Measurements from ENCODE around the gene FGD4.

Gene FGD4

GRCh38 chr12:32478858-32479725, 79.7 kb downstream of the FGD4 start:
- Histone ChIP-seq H2BK12ac (ENCODE audit: low read length in 2 of 2) (no peak overlapping the region), H3K79me1 (replicated peaks; ENCODE audit: low read length, poor library complexity, severe bottlenecking) (peaks cover 2% of the 10 kb centered on the region), H4K8ac (ENCODE audit: low read length) (no peak overlapping the region), H2BK120ac (ENCODE audit: low read depth, low read length) (no peak overlapping the region), H3K27ac (ENCODE audit: low read length, poor library complexity, severe bottlenecking) (peak overlapping the region; percentile 77), H2AFZ (ENCODE audit: low read depth, low read length) (no peak overlapping the region), H3K4me3 (ENCODE audit: insufficient read depth in 1 of 2, low read depth in 1 of 2, low read length in 2 of 2) (no peak overlapping the region), H3K9ac (ENCODE audit: low read length) (no peak overlapping the region), H3K18ac (ENCODE audit: low read depth in 1 of 2, low read length in 2 of 2) (no peak overlapping the region), H3K36me3 (ENCODE audit: control insufficient read depth in 1 of 2, insufficient read depth in 2 of 2, low read depth in 1 of 2, low read length in 2 of 2) (no peaks in the 10 kb centered on the region), H3K9me3 (ENCODE audit: control insufficient read depth, low read length) (no peaks in the 10 kb centered on the region), H2BK5ac (ENCODE audit: low read depth, low read length, poor library complexity, severe bottlenecking) (no peak overlapping the region), H3K27me3 (ENCODE audit: control insufficient read depth in 1 of 2, insufficient read depth in 1 of 2, low read length in 2 of 2) (no peaks in the 10 kb centered on the region), H3K23ac (ENCODE audit: low read length in 2 of 2) (no peak overlapping the region), H3K4me2 (ENCODE audit: low read length, poor library complexity, severe bottlenecking) (no peak overlapping the region), H3K14ac (ENCODE audit: low read length in 2 of 2) (no peak overlapping the region), H2BK15ac (ENCODE audit: low read depth, poor library complexity, severe bottlenecking) (no peak overlapping the region), H2AK5ac (ENCODE audit: low read length, severe bottlenecking) (no peak overlapping the region), H3K4ac (ENCODE audit: low read depth in 1 of 2, low read length in 2 of 2) (no peak overlapping the region), H4K91ac (ENCODE audit: low read length) (no peak overlapping the region), H3K4me1 (ENCODE audit: control insufficient read depth, insufficient read depth, low read depth, low read length) (peaks cover 8% of the 10 kb centered on the region)
- 100% methylated on average over 1 of the region's 5 CpGs for WGBS
- DNase-seq, result no peak

- H3K14ac ChIP-seq (ENCODE audit: low read length in 2 of 2), result no peak overlapping the region
- WGBS, result 93% methylated on average over 2 of the region's 3 CpGs
- peaks cover 2% of the 10 kb centered on the region for H3K79me1 ChIP-seq (replicated peaks; ENCODE audit: low read length, poor library complexity, severe bottlenecking)
- H3K18ac ChIP-seq (ENCODE audit: low read depth in 1 of 2, low read length in 2 of 2), result no peak overlapping the region
- H2AK5ac ChIP-seq (ENCODE audit: low read length, severe bottlenecking), result no peak overlapping the region
- H3K4me3 ChIP-seq (ENCODE audit: insufficient read depth in 1 of 2, low read depth in 1 of 2, low read length in 2 of 2), result no peak overlapping the region
- no peaks in the 10 kb centered on the region for H3K36me3 ChIP-seq (ENCODE audit: control insufficient read depth in 1 of 2, insufficient read depth in 2 of 2, low read depth in 1 of 2, low read length in 2 of 2)
- H2BK15ac ChIP-seq (ENCODE audit: low read depth, poor library complexity, severe bottlenecking), result no peak overlapping the region
- H4K91ac ChIP-seq (ENCODE audit: low read length), result no peak overlapping the region
- no peak overlapping the region for H2BK5ac ChIP-seq (ENCODE audit: low read depth, low read length, poor library complexity, severe bottlenecking)
- no peak overlapping the region for H2AFZ ChIP-seq (ENCODE audit: low read depth, low read length)
- no peak overlapping the region for H3K23ac ChIP-seq (ENCODE audit: low read length in 2 of 2)
- H3K27ac ChIP-seq (ENCODE audit: low read length, poor library complexity, severe bottlenecking), result no peak overlapping the region
- H3K9ac ChIP-seq (ENCODE audit: low read length), result no peak overlapping the region
- H3K27me3 ChIP-seq (ENCODE audit: control insufficient read depth in 1 of 2, insufficient read depth in 1 of 2, low read length in 2 of 2), result no peaks in the 10 kb centered on the region
- H3K9me3 ChIP-seq (ENCODE audit: control insufficient read depth, low read length), result no peaks in the 10 kb centered on the region
- peaks cover 8% of the 10 kb centered on the region for H3K4me1 ChIP-seq (ENCODE audit: control insufficient read depth, insufficient read depth, low read depth, low read length)
- no peak for DNase-seq
- H2BK12ac ChIP-seq (ENCODE audit: low read length in 2 of 2), result no peak overlapping the region
- no peak overlapping the region for H3K4me2 ChIP-seq (ENCODE audit: low read length, poor library complexity, severe bottlenecking)
- H4K8ac ChIP-seq (ENCODE audit: low read length), result no peak overlapping the region
- no peak overlapping the region for H3K4ac ChIP-seq (ENCODE audit: low read depth in 1 of 2, low read length in 2 of 2)
- no peak overlapping the region for H2BK120ac ChIP-seq (ENCODE audit: low read depth, low read length)
Measured at GRCh38 chr12:32482226-32482625, 82.9 kb downstream of the FGD4 start.

GRCh38 chr12:32483499-32483898, 84.1 kb downstream of the FGD4 start:
- Histone ChIP-seq H4K8ac (ENCODE audit: low read length) (no peak overlapping the region), H3K14ac (ENCODE audit: low read length in 2 of 2) (no peak overlapping the region), H3K27ac (ENCODE audit: low read length, poor library complexity, severe bottlenecking) (no peak overlapping the region), H2AFZ (ENCODE audit: low read depth, low read length) (no peak overlapping the region), H3K4me3 (ENCODE audit: insufficient read depth in 1 of 2, low read depth in 1 of 2, low read length in 2 of 2) (no peak overlapping the region), H3K23ac (ENCODE audit: low read length in 2 of 2) (no peak overlapping the region), H2BK120ac (ENCODE audit: low read depth, low read length) (no peak overlapping the region), H2BK15ac (ENCODE audit: low read depth, poor library complexity, severe bottlenecking) (no peak overlapping the region), H3K4me2 (ENCODE audit: low read length, poor library complexity, severe bottlenecking) (no peak overlapping the region), H3K27me3 (ENCODE audit: control insufficient read depth in 1 of 2, insufficient read depth in 1 of 2, low read length in 2 of 2) (no peaks in the 10 kb centered on the region), H3K4ac (ENCODE audit: low read depth in 1 of 2, low read length in 2 of 2) (peak overlapping the region in 1 of 2 experiments; percentile 69), H3K4me1 (ENCODE audit: control insufficient read depth, insufficient read depth, low read depth, low read length) (peaks cover 4% of the 10 kb centered on the region), H2BK5ac (ENCODE audit: low read depth, low read length, poor library complexity, severe bottlenecking) (no peak overlapping the region), H3K79me1 (replicated peaks; ENCODE audit: low read length, poor library complexity, severe bottlenecking) (peaks cover 2% of the 10 kb centered on the region), H2AK5ac (ENCODE audit: low read length, severe bottlenecking) (no peak overlapping the region), H3K36me3 (ENCODE audit: control insufficient read depth in 1 of 2, insufficient read depth in 2 of 2, low read depth in 1 of 2, low read length in 2 of 2) (no peaks in the 10 kb centered on the region), H3K18ac (ENCODE audit: low read depth in 1 of 2, low read length in 2 of 2) (peak overlapping the region in 1 of 2 experiments; percentile 62), H4K91ac (ENCODE audit: low read length) (no peak overlapping the region), H2BK12ac (ENCODE audit: low read length in 2 of 2) (no peak overlapping the region), H3K9ac (ENCODE audit: low read length) (no peak overlapping the region), H3K9me3 (ENCODE audit: control insufficient read depth, low read length) (no peaks in the 10 kb centered on the region)
- DNase-seq, result peak; percentile 24

- no peak overlapping the region for H2BK12ac ChIP-seq (ENCODE audit: low read length in 2 of 2)
- peaks cover 4% of the 10 kb centered on the region for H3K4me1 ChIP-seq (ENCODE audit: control insufficient read depth, insufficient read depth, low read depth, low read length)
- no peak overlapping the region for H2BK120ac ChIP-seq (ENCODE audit: low read depth, low read length)
Measured at GRCh38 chr12:32483993-32484392, 84.6 kb downstream of the FGD4 start.

More at GRCh38 chr12:32483993-32484392, 84.6 kb downstream of the FGD4 start:
- Histone ChIP-seq H4K8ac (ENCODE audit: low read length) (no peak overlapping the region), H4K91ac (ENCODE audit: low read length) (no peak overlapping the region), H3K4me2 (ENCODE audit: low read length, poor library complexity, severe bottlenecking) (no peak overlapping the region), H2BK15ac (ENCODE audit: low read depth, poor library complexity, severe bottlenecking) (no peak overlapping the region), H3K27ac (ENCODE audit: low read length, poor library complexity, severe bottlenecking) (no peak overlapping the region), H3K9ac (ENCODE audit: low read length) (no peak overlapping the region), H3K4me3 (ENCODE audit: insufficient read depth in 1 of 2, low read depth in 1 of 2, low read length in 2 of 2) (no peak overlapping the region), H3K27me3 (ENCODE audit: control insufficient read depth in 1 of 2, insufficient read depth in 1 of 2, low read length in 2 of 2) (no peaks in the 10 kb centered on the region), H3K14ac (ENCODE audit: low read length in 2 of 2) (no peak overlapping the region), H2AFZ (ENCODE audit: low read depth, low read length) (no peak overlapping the region), H3K9me3 (ENCODE audit: control insufficient read depth, low read length) (no peaks in the 10 kb centered on the region), H3K4ac (ENCODE audit: low read depth in 1 of 2, low read length in 2 of 2) (no peak overlapping the region), H2BK5ac (ENCODE audit: low read depth, low read length, poor library complexity, severe bottlenecking) (no peak overlapping the region), H3K18ac (ENCODE audit: low read depth in 1 of 2, low read length in 2 of 2) (no peak overlapping the region), H3K79me1 (replicated peaks; ENCODE audit: low read length, poor library complexity, severe bottlenecking) (peaks cover 2% of the 10 kb centered on the region), H3K36me3 (ENCODE audit: control insufficient read depth in 1 of 2, insufficient read depth in 2 of 2, low read depth in 1 of 2, low read length in 2 of 2) (no peaks in the 10 kb centered on the region), H3K23ac (ENCODE audit: low read length in 2 of 2) (no peak overlapping the region), H2AK5ac (ENCODE audit: low read length, severe bottlenecking) (no peak overlapping the region)
- 91% methylated on average over 1 of the region's 1 CpG for WGBS
- DNase-seq, result no peak
